GM19463 (cell line): ENCODE data around the gene FUCA1.
"Not testable (repeated sequence)": the region's sequence is repeated elsewhere in the genome, so short reads cannot be mapped to it uniquely, and the experiment has no call there.

Experiments used
- ATAC-seq: cut with Tn5 transposase; IDR thresholded peaks from one replicate; pipeline ENCODE4 v1.9.1; 2021; ENCODE audit warnings: mild to moderate bottlenecking, moderate library complexity; ENCODE audit not compliant: unreplicated experiment

The FUCA1 gene

GRCh38 chr1:23803674-23804073 is 64.4 kb downstream of the FUCA1 start:
- no peak for ATAC-seq

GRCh38 chr1:23802809-23803342 is 65.2 kb downstream of the FUCA1 start:
- not testable (repeated sequence) for ATAC-seq

- ATAC-seq, result no peak
These were observed 66.2 kb downstream of the FUCA1 start for GRCh38 chr1:23801876-23802275.

GRCh38 chr1:23801338-23801748 is 66.7 kb downstream of the FUCA1 start:
- no peak for ATAC-seq

- peak; percentile 92 for ATAC-seq
These were observed 67.4 kb downstream of the FUCA1 start, which contains the start of gene GALE for GRCh38 chr1:23800400-23801337. GALE (minus strand) TSS chr1:23800754; CDS start chr1:23799007, 1,747 bp downstream.

GRCh38 chr1:23799570-23800399 is 68.3 kb downstream of the FUCA1 start:
- peak; percentile 5 for ATAC-seq

- ATAC-seq, result no peak
These were observed 68.9 kb downstream of the FUCA1 start for GRCh38 chr1:23799255-23799569.

- ATAC-seq, result no peak
These were observed 69.4 kb downstream of the FUCA1 start for GRCh38 chr1:23798662-23799142.

GRCh38 chr1:23797478-23798448 is 70.3 kb downstream of the FUCA1 start:
- no peak for ATAC-seq

GRCh38 chr1:23796466-23797271 is 71.4 kb downstream of the FUCA1 start:
- ATAC-seq, result no peak

- no peak for ATAC-seq
These were observed 72.2 kb downstream of the FUCA1 start for GRCh38 chr1:23795676-23796465.
